Left lobe of liver (tissue), 2 donors: Measurements from ENCODE around the gene ABCD2. TPM values are rescaled to one million over a fixed set of nuclear protein-coding genes. Genes with fewer than 3 reads are reported as not detected.
"Not testable (repeated sequence)": the region's sequence is repeated elsewhere in the genome, so short reads cannot be mapped to it uniquely, and the experiment has no call there.

Source experiments
- ATAC-seq: fragments of 200-7000 bp; cut with Tn5 transposase; one replicate; pipeline ENCODE4 v1.9.1; 2020; ENCODE audit warnings: mild to moderate bottlenecking, moderate library complexity
- DNase-seq: peaks from one replicate; pipeline ENCODE4 v3.0.0-alpha.2; 2020; ENCODE audit warnings: low spot score
- total RNA-seq: library from RNA; stranded (reverse); gene quantifications from one replicate; pipeline ENCODE4 v1.2.1, GENCODE V29; 2021
- donor health status: DM: no; HTN: no; CAD: no; lungs with moderate emphysema.
- donor health status: DM: no; HTN: yes; CAD: no.

The ABCD2 gene
- total RNA-seq = 0.03 TPM

DNA sequence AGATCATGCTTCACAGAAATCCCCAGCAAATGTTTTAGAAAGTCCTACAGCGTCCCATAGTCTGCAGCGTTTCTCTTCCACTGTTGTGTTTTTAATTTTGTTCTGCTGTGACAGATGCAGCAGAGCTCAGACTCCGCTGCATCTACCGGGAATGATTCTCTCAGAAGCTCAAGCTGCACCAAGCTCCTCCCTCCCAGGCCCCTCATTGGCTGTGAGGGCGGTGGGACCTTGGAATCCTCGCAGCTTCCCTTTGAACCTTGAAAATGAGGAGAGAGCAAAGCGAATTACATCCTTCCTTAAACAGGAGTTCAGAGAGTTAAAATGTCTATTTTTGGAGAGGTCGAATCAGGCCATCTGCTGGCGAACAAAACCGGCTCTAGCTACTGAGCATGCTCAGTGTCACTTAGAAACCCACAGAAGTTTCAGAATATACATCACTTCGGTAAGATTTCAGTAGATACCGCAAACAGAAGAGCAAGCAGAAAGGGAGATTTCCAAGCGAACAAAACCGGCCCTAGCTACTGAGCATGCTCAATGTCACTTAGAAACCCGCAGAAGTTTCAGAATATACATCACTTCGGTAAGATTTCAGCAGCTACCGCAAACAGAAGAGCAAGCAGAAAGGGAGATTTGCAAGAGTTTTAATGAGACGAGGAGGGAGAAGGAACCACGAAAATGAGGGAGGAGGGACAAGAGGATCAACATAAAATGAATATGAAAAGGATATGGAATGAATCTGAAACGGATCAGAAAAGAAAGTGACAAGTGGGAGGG, at the start of gene ABCD2:
Gene ABCD2 (minus strand): TSS at position 144 of the 774 bp plus-strand sequence. CDS start 188 bp downstream, outside the sequence.
- ATAC-seq (peak; percentile 93), DNase-seq (no peak)

DNA sequence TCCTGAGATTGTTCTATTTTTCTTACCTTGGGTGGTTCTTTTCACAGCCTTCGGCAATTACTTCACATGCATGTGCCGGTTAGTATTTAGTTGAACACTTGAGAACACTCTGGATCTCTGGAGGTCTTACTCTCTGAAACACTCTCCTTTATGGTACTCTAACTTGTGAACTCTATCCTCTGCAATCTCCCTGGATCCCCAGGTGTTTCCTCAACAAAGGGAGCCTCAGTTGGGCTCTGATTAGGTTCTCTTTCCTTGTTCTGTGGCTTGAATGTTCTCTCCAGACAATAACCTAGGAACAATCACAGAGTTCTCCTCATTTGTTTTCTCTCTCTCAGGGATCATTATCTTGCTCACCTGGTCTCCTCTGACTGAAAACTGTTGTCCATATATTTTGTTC, 40.5 kb upstream of the ABCD2 start:
- DNase-seq = no peak
- no peak for ATAC-seq

DNA sequence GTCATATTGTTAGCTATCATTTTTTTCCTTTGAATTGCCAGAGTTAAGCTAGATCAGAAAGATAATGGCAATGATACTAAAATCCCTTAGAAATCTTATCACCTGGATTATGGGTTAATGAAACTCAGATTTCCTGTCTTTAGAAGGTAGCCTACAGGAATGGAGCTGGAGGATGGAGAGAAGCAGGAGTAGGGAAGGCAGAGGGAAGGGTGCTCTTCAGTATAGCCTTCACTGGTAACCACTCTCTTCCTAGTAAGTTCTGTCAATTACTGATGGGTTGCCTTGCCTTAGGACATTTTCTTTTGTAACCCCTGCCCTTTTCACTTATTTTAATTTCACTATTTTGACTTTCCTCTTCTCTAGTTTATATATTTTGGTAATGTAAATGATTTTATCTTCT, 27.8 kb upstream of the ABCD2 start:
- ATAC-seq (peak; percentile 53), DNase-seq (no peak)

DNA sequence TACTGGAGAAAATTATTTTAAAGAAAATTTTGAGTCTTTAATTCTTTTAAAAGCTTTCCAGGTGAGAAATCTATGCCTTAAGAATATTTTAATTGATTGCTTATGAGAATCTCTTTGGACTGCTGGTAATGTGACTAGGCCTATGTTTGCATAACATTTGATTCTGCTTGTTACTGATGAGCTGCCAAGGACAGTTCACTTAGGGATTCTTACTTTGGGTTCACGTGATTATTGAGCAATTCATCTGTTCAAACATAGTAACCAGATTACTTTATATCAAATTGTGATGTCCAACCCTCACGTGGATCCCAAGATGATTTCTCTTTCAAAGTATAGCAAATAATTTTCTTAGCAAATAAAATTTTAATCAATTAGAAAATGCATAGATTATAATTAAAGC, 27.4 kb upstream of the ABCD2 start:
- peak; percentile 48 for DNase-seq
- ATAC-seq = peak; percentile 92

DNA sequence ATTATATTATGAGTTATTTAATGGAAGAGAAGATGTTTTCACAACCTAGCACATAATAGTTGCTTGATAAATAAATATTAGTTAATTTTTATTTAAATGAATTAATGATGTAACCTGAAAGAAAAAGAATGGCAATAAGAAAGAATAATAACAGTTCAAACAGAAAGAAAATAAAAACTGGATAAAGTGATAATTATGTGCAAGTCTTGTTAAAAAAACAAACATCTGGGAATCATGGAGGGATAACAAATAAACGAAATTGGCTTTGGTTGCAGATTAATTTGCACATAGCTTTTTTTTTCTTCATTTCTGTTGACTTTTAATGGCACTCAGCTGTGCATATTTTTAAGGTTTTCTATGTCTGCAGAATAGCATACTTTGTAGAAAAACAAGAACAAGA, 23.4 kb upstream of the ABCD2 start:
- DNase-seq = no peak
- ATAC-seq = no peak

DNA sequence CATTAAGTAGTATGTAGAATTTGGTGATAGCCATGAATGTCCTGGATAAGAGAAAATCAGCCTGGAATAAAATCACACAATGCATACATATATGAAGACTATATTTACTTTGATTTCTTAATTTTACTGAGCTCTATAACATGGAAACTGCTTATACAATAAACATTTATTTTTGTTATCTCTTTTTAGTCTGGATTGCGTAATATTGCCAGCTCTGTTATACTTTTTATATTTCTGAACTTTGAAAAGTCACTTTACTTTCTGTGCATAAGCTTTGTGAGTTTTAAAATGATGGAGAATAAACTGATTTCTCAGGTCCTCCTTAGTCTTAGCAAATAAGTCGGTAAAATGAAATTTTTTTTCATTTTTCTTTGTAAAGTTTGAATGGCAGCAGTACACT, 19.2 kb upstream of the ABCD2 start:
- ATAC-seq = no peak

DNA sequence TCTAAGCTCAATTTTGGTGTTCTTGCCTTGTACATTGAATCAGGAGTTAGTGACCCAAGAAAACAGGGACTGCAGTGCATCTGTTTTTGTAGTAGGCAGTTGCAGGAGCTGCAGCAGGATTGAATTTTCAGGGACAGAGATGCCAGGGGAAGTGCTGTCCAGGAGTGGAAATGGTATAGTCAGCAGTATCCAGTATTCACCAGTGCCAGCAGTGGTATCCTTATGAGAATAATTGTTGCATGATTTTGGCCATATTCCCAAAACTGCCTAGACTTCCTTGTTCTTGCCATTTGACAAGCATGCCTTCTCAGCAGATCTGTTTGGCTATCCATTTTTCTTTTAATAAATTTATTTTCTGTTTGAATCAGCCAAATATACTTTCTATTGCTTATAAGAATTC, 18.6 kb upstream of the ABCD2 start:
- ATAC-seq (no peak), DNase-seq (no peak)

More for the DNA sequence above, 19.2 kb upstream of the ABCD2 start:
- no peak for DNase-seq

DNA sequence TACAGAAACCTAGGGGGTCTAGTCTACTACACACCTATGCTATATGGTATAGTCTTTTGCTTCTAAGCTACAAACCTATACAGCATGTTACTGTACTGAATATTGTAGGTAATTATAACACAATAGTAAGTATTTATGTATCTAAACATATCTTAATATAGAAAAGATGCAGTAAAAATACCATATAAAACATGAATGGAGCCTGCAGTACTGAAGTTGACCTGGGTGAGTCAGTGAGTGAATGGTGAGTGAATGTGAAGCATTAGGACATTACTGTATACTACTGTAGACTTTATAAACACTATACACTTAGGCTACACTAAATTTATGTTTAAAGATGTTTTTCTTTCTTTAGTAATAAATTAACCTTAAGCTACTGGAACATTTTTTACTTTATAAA, 13.1 kb upstream of the ABCD2 start:
- ATAC-seq = no peak
- no peak for DNase-seq

DNA sequence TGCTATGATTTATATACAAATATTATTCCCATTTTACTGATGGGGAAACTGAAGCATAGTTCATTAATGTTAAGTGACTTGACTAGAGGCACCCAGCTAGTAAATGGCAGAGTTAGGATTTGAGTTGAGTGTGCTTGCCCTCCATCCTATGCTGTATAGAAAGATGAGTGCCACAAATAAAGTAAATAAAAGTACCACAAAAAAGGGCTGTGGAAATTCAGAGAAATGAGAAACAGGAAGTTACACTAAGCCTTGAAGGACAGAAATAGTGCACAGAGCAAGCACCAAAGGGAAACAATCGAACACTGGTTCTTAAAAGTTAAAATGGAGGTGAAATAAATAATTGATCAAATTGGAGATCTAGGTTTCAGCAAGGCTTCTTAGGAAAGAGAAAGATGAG, 9.2 kb upstream of the ABCD2 start:
- no peak for DNase-seq
- ATAC-seq = no peak

DNA sequence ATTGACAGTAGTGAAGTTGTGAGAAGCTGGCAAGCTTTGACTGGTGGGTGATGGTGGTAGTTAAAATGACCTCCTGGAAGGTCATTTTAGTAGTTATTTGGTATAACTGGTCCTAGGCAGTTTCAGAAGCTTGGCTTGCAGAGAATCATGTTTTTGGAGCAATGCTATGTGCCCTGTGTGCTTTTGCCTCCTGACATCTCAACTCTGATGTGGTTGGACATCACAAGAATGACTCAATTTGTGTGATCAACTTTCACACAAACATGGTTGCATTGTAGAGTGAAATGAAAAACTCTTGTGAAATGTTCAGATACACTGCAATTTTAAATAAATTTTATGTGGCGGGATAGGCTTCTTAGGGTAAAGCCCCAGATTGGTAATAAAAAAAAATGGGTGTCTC, 8.3 kb upstream of the ABCD2 start:
- no peak for ATAC-seq

DNA sequence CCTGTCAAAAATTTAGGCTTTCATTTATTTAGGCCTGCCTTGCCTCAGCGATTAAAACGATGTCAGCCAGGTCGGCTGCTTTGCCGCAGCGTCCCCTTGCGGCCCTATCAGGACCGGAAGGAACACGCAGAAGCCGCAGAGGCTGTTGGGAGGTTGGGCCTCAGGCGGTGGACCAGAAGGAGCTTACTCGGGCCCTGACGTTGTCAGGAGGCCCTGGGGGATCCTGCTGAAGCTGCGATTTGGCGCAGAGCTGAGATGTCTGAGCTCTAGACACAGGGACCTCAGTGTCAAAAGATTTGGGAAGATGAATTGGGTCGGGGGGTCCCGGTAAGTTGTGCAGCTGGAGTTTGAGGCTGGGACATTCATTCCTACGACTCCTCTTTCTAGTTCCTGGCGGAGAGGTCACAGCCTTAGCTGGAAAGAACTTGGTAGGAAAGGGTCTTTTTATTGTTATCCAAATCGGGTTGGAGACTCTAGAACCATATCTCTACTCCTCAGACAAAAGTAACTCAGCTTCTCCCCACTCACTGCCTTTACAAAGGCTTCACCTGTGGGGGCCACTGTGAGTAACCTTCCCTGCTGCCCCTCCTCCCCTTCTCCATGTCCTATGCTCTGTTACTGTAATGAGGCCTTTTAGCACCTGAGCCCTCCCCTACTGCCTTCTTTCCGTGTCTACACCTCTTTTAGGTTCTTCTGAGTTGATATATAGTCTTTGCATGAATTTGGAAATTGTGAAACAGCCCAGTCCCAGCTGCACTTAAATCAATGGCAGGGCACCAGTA, 6.6 kb upstream of the ABCD2 start:
- ATAC-seq (no peak), DNase-seq (no peak)

More for the DNA sequence above, 8.3 kb upstream of the ABCD2 start:
- DNase-seq = no peak

DNA sequence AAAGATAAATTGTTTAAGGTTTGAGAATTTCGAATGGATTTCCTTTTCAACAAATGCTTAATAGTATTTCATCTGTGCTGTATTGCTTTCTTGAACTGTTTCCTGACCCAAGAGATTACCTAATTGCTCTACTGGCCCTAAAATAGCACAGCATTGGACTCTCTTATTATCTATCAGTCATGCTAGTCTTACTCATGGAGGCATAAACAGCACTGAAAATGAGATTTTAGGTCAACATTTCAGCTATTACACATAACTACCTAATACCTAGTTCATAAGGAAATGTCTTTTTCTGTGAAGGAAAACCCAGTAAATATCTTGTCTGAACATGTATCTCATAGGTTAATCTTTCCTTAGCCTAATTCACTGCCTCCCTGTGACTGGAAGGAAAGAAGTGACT, 4.3 kb upstream of the ABCD2 start:
- DNase-seq (no peak), ATAC-seq (no peak)

DNA sequence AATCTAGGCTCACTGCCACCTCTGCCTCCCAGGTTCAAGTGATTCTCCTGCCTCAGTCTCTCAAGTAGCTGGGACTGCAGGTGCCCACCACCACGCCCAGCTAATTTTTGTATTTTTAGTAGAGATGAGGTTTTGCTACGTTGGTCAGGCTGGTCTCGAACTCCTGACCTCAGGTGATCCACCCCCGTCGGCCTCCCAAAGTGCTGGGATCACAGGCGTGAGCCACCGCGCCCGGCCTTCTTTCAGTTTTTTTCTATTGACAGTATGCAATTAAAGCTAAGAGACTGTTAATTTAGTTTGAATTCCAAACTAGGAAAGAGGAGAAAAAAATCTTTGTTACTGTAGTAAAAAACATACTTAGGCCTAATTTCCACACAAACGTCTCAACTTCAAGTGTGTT, 3.6 kb upstream of the ABCD2 start:
- not testable (repeated sequence) for ATAC-seq, DNase-seq

DNA sequence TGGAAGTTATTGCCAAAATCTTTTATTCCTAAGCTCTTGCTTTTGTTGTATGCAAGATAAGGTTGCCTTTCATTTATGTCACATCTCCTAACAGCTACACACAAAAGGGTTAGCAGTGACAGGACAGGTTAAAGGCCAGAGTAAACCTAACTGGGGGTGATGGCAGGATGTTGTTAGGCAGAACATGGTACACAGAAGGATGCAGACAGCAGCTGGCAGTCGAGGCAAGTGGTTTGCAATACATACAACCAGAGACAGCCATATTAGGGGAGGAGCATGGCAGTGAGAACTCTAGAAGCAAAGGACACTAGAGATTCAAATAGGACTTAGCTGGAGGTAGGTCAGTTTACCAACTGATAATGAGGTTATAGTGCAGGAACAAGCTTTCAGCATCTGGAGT, 2.7 kb upstream of the ABCD2 start:
- ATAC-seq (no peak), DNase-seq (no peak)

DNA sequence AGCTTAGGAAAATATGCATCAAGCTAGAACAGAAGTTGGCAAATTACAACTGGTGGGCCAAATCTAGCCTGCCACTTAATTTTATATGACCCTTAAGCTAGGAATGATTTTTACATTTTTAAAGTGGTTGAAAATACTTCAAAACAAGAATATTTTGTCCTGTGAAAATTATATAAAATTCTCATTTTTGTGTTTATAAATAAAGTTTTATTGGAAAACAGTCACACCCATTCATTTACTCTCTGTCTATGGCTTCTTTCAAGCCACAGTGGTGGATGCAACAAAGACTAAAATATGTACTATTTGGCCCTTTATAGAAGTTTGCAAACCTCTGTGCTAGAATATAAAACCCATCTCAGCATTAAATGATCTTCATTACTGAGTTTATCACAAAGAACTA, 2.1 kb upstream of the ABCD2 start:
- ATAC-seq (no peak), DNase-seq (no peak)

DNA sequence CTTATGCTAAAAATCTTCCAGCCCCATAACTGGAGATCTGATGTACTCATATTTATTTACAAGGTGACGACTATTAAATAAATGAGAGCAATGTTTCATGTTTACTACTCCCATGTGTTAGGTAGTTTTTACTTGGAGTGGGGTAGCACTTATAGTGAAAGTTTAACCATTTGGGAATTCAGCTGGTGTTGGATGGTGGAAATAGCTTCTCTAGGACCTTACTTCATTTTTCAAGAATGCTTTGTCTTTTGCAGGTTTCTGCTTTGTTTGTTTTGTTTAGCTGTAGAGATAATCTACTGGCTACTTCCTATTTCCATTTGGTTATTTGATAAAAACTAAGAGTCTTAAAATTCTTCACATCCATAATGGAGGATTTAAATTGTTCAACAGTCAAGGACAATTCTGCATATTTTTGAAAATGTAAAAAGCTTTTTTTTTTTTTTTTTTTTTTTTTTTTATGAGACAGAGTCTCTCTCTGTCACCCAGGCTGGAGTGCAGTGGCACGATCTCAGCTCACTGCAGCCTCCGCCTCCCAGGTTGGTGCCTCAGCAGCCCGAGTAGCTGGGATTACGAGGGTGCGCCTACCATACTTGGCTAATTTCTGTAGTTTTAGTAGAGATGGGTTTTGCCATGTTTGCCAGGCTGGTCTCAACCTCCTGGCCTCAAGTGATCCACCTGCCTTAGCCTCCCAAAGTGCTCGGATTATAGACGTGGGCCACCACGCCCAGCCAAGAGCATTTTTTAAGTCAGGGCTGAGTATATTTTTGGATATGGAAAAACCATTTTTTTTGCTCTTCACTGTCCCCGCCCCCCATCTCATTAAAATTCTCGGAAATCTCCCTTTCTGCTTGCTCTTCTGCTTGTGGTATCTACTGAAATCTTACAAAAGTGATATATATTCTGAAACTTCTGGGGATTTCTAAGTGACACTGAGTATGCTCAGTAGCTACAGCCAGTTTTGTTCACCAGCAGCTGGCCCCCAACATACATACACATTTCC, 1.4 kb upstream of the ABCD2 start:
- no peak for DNase-seq

DNA sequence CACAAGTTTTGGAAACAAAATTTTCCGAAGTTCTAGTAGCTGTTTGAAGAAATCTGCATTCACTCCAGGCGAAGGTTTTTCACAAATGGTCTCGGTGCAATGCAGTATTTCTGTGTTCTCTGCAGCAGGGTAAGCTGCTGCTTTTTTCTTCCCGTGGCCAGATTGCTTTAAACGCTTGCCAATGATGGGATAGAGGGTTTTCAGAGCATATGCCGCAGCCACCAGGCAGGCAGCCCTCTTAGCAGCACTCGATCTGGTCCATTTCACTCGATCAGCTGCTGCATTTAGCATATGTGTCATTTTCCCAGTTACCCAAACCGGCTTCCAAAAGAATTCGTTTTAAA, 315 bp downstream of the ABCD2 start:
- peak; percentile 47 for ATAC-seq
- DNase-seq = no peak

More for the DNA sequence above, 1.4 kb upstream of the ABCD2 start:
- no peak for ATAC-seq

DNA sequence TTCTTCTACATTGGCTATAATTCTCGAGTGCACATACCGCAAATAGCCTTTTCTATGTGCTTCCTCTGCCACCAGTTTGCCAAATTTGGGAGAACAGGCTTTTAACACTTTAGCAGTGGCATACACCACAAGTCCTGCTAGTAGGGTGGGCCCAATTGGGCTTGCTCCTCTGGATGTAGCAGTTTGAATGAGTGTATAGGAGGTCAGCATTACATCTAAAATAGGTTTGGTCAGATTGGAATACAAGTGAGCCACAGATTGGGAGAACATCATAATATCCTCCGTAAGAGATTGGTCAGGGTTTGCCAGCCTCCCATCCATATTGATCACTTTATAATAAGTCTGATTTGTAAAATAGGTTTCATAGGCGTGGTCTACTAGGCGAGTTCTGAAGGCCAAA, 902 bp downstream of the ABCD2 start:
- no peak for ATAC-seq
- DNase-seq = no peak

DNA sequence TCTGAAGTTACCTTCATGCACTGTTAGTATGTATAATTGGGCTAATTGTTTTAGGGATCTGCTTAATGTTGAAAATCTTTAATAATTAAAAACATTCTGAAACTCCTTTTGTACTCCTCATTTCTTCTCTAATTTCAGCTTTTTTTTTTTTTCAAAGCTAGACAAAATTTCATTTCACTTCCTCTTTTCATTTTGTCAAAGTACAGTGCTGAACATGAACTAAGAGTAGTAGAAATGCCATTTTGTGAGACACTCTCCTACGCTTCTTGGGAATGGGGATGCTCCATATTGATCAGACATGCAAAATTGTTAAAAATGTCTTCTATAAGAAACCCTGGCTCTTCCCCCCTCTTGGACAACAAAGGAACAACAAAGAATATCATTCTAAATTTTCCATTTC, 1.7 kb downstream of the ABCD2 start:
- ATAC-seq (no peak), DNase-seq (no peak)

DNA sequence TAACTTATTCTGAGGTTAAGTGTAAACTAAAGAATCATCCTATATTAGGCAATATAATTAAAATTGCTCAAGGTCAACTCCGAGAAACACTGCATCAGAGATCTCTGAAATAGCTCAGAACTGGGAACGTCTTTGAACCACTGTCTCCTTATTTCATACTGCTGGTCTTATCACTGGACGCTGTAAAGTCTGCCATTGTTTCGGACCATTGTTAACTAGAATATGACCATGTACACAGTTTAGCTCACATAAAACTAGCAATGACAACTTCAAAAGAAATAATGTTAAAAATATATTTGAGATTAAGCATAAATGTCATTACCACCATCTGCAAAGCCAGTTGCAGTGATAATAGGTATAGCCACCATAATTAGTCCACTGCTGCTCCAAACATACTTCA, 2.9 kb downstream of the ABCD2 start:
- DNase-seq (no peak), ATAC-seq (no peak)

DNA sequence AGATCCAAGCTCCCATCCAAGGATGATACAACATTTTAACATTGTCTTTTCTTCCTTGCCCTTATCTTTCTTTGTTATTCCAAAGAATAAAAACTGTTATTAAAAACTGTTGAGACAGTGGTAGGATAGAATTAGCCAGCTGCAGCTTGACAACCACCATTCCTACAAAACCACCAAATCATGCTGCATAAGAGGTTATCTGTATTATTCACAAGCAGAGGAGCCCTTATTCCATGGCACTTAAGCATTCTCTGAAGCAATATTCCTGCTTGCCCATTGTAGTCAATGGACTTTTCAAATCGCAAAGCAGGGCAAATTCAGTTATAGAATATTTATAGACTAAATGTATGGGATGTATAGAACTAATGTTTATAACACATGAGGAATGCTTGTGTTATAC, 3.4 kb downstream of the ABCD2 start:
- ATAC-seq (no peak), DNase-seq (no peak)
